ENCODE results near the gene GPR39. TPM values are rescaled to one million over a fixed set of nuclear protein-coding genes. Genes with fewer than 3 reads are reported as not detected.

Gene GPR39
- polyA plus RNA-seq, 2 of the 4 experiments (the other 2 are of a cell fraction), result 11.3 to 11.8 TPM

DNA sequence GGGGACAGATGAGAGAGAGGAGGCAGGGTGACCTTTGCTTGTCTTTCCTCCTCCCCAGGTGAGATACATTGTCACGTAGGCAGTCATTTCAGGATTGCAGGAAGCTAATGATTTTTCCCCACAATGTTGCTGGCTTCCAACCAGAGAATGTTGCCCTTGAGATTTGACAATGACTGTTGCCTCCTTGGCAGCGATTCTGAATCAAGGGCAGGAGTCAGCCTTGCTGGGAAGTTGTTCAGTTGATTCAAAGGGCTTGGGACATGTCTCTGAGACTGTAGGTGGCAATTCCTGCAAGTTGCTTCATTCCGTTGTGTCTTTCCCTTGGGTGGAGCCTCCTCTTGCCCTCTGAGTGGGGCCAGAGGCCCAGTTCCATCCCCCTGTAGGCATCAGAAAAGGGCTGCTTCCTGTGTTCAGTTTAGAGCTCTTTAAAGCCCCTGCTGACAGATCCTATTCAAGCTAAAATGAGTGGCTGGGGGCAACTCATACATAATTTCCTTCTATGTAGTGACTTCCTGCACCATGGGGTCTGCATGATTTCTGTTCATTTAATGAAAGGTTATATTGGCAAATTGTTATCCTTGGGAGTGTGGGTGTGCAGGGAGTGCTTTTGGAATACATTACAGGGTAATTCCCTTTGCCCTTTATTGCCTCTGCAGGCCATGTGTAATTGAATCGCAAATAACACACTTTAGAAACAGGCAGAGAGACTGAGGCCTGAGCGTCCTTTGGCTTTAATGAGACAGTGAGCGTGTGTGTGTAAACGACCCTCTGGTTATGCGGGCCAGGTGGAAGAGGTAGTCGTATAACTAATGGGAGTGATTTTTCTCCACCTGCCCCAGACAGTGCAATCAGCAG is 52.4 kb downstream of the GPR39 start:
- POLR2A ChIA-PET, result no interaction called here
- CTCF ChIA-PET, result no interaction called here
- peaks cover 69% of the 10 kb centered on the region for H3K9me3 ChIP-seq

DNA sequence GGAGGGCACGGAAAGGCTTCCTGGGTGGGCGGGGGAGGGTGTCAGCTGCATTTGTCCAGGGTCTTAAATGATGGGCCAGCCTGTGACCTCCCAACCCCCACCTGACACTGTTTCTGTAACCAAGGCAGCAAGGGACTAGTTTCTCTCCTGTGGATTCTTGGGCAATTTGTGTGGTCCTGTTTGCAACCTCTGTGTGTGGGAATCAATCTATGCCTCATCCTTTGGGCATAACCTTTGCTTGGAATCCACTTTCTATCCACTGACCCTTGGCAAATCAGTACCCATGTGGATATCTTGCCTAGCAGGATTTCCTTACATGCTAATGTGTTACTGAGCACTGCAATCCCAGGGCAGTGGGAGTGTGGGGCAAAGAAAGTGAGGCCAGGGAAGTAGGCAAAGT is 54.1 kb downstream of the GPR39 start:
- WGBS (ENCODE audit: missing lambda C conversion rate), result 94% methylated on average over 2 of the region's 2 CpGs
- CTCF ChIA-PET, result no interaction called here
- POLR2A ChIA-PET, result no interaction called here

More for the DNA sequence above, 52.4 kb downstream of the GPR39 start:
- no peak for TF ChIP-seq HOXB5 (CRISPR knock-in tag; IDR thresholded peaks at IDR 0.05)
- no peak for TF ChIP-seq JUN (IDR thresholded peaks at IDR 0.05)
- no peak for TF ChIP-seq HOXA7 (CRISPR knock-in tag; IDR thresholded peaks at IDR 0.05)
- no peak for TF ChIP-seq EP300 (IDR thresholded peaks at IDR 0.05)
- TF ChIP-seq, protein P1, sequence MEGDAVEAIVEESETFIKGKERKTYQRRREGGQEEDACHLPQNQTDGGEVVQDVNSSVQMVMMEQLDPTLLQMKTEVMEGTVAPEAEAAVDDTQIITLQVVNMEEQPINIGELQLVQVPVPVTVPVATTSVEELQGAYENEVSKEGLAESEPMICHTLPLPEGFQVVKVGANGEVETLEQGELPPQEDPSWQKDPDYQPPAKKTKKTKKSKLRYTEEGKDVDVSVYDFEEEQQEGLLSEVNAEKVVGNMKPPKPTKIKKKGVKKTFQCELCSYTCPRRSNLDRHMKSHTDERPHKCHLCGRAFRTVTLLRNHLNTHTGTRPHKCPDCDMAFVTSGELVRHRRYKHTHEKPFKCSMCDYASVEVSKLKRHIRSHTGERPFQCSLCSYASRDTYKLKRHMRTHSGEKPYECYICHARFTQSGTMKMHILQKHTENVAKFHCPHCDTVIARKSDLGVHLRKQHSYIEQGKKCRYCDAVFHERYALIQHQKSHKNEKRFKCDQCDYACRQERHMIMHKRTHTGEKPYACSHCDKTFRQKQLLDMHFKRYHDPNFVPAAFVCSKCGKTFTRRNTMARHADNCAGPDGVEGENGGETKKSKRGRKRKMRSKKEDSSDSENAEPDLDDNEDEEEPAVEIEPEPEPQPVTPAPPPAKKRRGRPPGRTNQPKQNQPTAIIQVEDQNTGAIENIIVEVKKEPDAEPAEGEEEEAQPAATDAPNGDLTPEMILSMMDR (IDR thresholded peaks at IDR 0.05), result no peak
- TF ChIP-seq RFX5 (IDR thresholded peaks at IDR 0.05), result no peak
- TF ChIP-seq, protein P2, sequence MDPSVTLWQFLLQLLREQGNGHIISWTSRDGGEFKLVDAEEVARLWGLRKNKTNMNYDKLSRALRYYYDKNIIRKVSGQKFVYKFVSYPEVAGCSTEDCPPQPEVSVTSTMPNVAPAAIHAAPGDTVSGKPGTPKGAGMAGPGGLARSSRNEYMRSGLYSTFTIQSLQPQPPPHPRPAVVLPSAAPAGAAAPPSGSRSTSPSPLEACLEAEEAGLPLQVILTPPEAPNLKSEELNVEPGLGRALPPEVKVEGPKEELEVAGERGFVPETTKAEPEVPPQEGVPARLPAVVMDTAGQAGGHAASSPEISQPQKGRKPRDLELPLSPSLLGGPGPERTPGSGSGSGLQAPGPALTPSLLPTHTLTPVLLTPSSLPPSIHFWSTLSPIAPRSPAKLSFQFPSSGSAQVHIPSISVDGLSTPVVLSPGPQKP (IDR thresholded peaks at IDR 0.05; ENCODE audit: low read depth, low read length), result no peak
- TF ChIP-seq, protein P3, sequence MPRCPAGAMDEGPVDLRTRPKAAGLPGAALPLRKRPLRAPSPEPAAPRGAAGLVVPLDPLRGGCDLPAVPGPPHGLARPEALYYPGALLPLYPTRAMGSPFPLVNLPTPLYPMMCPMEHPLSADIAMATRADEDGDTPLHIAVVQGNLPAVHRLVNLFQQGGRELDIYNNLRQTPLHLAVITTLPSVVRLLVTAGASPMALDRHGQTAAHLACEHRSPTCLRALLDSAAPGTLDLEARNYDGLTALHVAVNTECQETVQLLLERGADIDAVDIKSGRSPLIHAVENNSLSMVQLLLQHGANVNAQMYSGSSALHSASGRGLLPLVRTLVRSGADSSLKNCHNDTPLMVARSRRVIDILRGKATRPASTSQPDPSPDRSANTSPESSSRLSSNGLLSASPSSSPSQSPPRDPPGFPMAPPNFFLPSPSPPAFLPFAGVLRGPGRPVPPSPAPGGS (IDR thresholded peaks at IDR 0.05), result no peak
- no peak for TF ChIP-seq ZSCAN20 (CRISPR knock-in tag; IDR thresholded peaks at IDR 0.05)
- Histone ChIP-seq H3K27ac (no peak overlapping the region), H3K4me2 (no peak overlapping the region), H3K4me3 (no peak overlapping the region), H3K4me1 (no peaks in the 10 kb centered on the region)
- WGBS (ENCODE audit: missing lambda C conversion rate), result 80% methylated on average over 9 of the region's 9 CpGs
- DNase-seq (ENCODE audit: low read depth in 1 of 2, low spot score in 1 of 2), result no peak
- FAIRE-seq, result no peak
- no peak for ATAC-seq

GRCh38 chr2:132473174-132473883 is 56.7 kb downstream of the GPR39 start:
- Histone ChIP-seq H3K4me3 (no peak overlapping the region), H3K27ac (no peak overlapping the region), H3K4me1 (no peaks in the 10 kb centered on the region), H3K9me3 (peaks cover 50% of the 10 kb centered on the region), H3K4me2 (no peak overlapping the region)
- ATAC-seq, result no peak
- FAIRE-seq, result no peak
- POLR2A ChIA-PET, result no interaction called here
- CTCF ChIA-PET, result no interaction called here
- no peak for DNase-seq (ENCODE audit: low read depth in 1 of 2, low spot score in 1 of 2)
- 93% methylated on average over 2 of the region's 2 CpGs for whole genome bisulfite sequencing (ENCODE audit: missing lambda C conversion rate)
- no peak for TF ChIP-seq CBX2 (IDR thresholded peaks at IDR 0.05; ENCODE audit: borderline replicate concordance, low read depth)
- TF ChIP-seq SREBF2 (IDR thresholded peaks at IDR 0.05), result no peak
- TF ChIP-seq EHF (CRISPR knock-in tag; IDR thresholded peaks at IDR 0.05), result no peak
- TF ChIP-seq HEYL (CRISPR knock-in tag; IDR thresholded peaks at IDR 0.05), result no peak
- TF ChIP-seq, protein P4, sequence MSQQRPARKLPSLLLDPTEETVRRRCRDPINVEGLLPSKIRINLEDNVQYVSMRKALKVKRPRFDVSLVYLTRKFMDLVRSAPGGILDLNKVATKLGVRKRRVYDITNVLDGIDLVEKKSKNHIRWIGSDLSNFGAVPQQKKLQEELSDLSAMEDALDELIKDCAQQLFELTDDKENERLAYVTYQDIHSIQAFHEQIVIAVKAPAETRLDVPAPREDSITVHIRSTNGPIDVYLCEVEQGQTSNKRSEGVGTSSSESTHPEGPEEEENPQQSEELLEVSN (IDR thresholded peaks at IDR 0.05; ENCODE audit: borderline replicate concordance, low read depth), result no peak
- TF ChIP-seq, protein P5, sequence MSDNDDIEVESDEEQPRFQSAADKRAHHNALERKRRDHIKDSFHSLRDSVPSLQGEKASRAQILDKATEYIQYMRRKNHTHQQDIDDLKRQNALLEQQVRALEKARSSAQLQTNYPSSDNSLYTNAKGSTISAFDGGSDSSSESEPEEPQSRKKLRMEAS (IDR thresholded peaks at IDR 0.05), result no peak
- TF ChIP-seq, protein P2 (IDR thresholded peaks at IDR 0.05; ENCODE audit: low read depth, low read length), result no peak
- TF ChIP-seq, protein P3 (IDR thresholded peaks at IDR 0.05), result no peak
- TF ChIP-seq HOXB13 (CRISPR knock-in tag; IDR thresholded peaks at IDR 0.05; ENCODE audit: low read depth), result no peak
- TF ChIP-seq, protein P6, sequence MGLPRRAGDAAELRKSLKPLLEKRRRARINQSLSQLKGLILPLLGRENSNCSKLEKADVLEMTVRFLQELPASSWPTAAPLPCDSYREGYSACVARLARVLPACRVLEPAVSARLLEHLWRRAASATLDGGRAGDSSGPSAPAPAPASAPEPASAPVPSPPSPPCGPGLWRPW (IDR thresholded peaks at IDR 0.05), result no peak
- no peak for TF ChIP-seq HOXB5 (CRISPR knock-in tag; IDR thresholded peaks at IDR 0.05)

More for the DNA sequence above, 54.1 kb downstream of the GPR39 start:
- Histone ChIP-seq H3K27ac (no peak overlapping the region), H3K9me3 (peaks cover 64% of the 10 kb centered on the region), H3K4me2 (no peak overlapping the region), H3K4me3 (no peak overlapping the region), H3K4me1 (no peaks in the 10 kb centered on the region)
- FAIRE-seq, result no peak
- no peak for ATAC-seq
- no peak for DNase-seq (ENCODE audit: low read depth in 1 of 2, low spot score in 1 of 2)
- TF ChIP-seq CBX2 (IDR thresholded peaks at IDR 0.05; ENCODE audit: borderline replicate concordance, low read depth) (no peak), TFCP2L1 (CRISPR knock-in tag; IDR thresholded peaks at IDR 0.05) (no peak), POLR2A (IDR thresholded peaks at IDR 0.05; ENCODE audit: low read length) (no peak), RFX5 (IDR thresholded peaks at IDR 0.05) (no peak), ZFP36 (IDR thresholded peaks at IDR 0.05; ENCODE audit: borderline replicate concordance, partially characterized antibody) (no peak), RCOR1 (IDR thresholded peaks at IDR 0.05; ENCODE audit: low read depth, low read length) (no peak)
- TF ChIP-seq, protein P2 (IDR thresholded peaks at IDR 0.05; ENCODE audit: low read depth, low read length), result no peak

Measured in A549 (cell line).